DOHH2 (cell line): ENCODE results near the gene ACLY.

Experiments used
- CTCF ChIP-seq: fragments of 200-600 bp; sonication (generic); IDR thresholded peaks from one replicate; pipeline ENCODE4 v1.5.1; 2014; ENCODE audit warnings: antibody characterized with exemption, mild to moderate bottlenecking, low read depth, low read length; ENCODE audit not compliant: poor library complexity, severe bottlenecking
- EZH2phosphoT487 ChIP-seq: fragments of 200-600 bp; sonication (generic); IDR thresholded peaks from 2 replicates; pipeline ENCODE4 v1.6.1; 2017; ENCODE audit warnings: borderline replicate concordance, mild to moderate bottlenecking, antibody characterized with exemption, low read length, moderate library complexity, mixed read lengths

GRCh38 chr17:41962768-41963434, 44.1 kb upstream of the ACLY start:
- TF ChIP-seq CTCF (peak; percentile 92), EZH2phosphoT487 (no peak)
